Activated T-cell treated with anti-CD3 and anti-CD28 coated beads for 48 hours (primary cell): ENCODE measurements around the gene SYNPR.

Experiments
- DNase-seq: peaks from one replicate; pipeline ENCODE4 v3.0.0-alpha.2; 2020; ENCODE audit warnings: low read depth

SYNPR gene

GRCh38 chr3:63555767-63556166, 277.7 kb downstream of the SYNPR start:
- DNase-seq, result no peak

DNA sequence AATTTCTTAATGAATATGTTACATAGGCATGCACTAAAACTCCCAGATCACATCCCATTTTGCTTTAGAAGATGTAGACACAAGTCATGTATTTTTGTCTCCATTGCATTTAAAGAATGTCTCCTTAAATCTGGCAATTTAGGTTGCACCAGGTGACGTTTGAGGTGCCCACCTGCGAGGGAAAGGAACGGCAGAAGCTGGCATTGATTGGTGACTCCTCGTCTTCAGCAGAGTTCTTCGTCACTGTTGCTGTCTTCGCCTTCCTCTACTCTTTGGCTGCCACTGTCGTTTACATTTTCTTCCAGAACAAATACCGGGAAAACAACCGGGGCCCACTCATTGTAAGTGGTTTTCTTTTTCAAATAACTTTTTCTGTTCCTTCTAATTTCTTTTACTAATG, 278.3 kb downstream of the SYNPR start:
- DNase-seq, result no peak

GRCh38 chr3:63557912-63558311, 279.8 kb downstream of the SYNPR start:
- DNase-seq, result no peak

GRCh38 chr3:63559884-63560283, 281.8 kb downstream of the SYNPR start:
- DNase-seq, result no peak

DNA sequence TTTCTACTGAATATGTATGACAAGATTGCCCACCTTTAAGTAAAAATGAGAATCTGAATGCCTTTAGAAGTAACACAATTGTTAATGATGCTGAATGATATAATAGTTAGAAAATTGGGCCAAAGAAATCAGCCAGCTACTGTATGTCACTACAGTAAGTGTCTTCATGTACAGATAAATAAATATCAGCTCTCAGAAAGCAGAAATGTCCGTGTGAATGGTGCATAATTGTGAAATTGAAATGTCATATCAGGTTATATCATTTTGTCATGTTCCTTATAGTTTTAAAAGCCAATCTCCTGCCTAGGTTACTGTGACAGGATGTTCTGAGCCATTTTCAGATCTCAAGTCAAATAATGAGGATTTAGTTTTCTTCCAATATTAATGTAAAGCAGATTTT, 283.8 kb downstream of the SYNPR start:
- DNase-seq, result no peak

DNA sequence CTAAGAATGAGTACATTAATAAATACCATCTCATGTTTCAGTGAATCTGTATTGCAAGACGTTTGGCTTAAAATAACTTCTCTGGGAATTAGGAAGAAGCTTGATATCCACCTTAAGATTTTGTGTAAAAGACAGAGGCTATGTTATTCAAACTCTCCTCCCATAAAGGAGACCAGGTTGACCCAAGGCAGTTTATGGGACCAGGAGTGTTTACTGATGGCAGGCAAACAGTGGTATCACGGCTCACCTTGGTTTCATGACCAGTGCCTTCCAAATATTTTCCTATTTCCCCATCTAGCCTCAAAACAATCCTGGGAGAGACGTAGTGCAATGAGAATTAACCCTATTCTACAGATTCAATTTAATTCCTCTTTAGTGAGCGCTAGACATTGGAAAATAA, 284.2 kb downstream of the SYNPR start:
- no peak for DNase-seq

GRCh38 chr3:63563572-63563971, 285.5 kb downstream of the SYNPR start:
- no peak for DNase-seq

- no peak for DNase-seq
Observed at GRCh38 chr3:63565220-63565619, 287.1 kb downstream of the SYNPR start.

GRCh38 chr3:63571682-63572081, 293.6 kb downstream of the SYNPR start:
- no peak for DNase-seq

GRCh38 chr3:63576846-63577245, 298.7 kb downstream of the SYNPR start:
- no peak for DNase-seq

GRCh38 chr3:63578858-63579257, 300.8 kb downstream of the SYNPR start:
- DNase-seq, result no peak

DNA sequence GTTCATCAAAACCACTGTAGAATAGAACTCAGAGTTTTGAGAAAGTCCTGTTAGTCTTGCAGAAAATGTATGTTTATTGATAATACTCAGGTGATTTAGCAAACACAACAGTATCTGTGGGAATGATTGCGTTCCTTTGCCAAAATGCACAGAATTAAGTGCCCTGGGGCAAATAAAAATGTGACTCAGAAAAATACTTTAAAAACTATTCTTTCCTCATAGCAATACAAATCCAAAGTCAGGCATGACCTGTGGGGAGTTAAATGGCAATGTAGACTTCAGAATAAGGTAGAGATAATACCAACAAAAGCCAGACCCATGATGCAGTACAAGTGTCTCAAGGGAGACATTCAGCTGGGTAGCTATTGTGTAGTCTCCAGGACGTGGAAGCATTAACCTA, 302.0 kb downstream of the SYNPR start:
- DNase-seq, result no peak

DNA sequence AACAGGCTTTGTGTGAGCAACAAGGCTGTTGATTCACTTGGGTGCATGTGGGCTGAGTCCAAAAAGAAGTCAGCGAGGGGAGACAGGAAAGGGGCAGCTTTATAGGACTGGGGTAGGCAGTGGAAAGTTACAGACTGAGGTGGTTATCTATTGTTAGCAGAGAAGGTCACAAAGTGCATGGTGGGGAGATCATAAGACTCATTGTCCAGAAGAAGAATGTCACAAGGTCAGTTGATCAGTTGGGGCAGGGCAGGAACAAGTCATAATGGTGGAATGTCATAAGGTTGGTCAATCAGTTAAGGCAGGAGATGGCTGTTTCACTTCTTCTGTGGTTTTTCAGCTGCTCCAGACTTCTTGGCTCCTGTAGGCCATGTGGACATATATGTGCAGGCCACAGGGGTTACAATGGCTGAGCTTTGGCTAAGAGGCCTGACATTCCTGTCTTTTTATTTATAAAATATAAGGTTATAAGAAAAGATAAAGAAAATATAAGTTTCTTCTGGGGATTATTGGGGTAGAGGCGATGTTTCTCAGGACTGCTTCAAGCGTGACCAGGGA, 304.9 kb downstream of the SYNPR start:
- DNase-seq, result no peak

DNA sequence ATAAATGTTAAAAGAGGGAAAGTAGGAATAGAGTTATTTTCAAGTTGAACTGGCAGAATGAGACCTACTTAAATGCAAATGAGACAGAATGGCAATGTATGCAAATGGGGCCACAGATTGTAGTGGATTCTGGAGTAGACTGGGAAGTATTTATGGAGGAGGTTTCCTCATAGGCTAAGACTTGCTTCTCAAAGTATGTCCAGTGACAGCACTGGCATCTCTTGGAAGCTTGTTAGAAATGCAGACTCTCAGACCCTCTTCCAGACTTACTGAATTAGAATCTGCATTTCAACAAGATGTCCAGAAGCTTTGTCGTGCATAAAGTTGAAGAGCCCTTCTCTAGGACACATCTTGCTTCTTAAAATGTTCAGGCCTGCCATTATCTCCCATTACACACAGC, 306.6 kb downstream of the SYNPR start:
- DNase-seq, result no peak

DNA sequence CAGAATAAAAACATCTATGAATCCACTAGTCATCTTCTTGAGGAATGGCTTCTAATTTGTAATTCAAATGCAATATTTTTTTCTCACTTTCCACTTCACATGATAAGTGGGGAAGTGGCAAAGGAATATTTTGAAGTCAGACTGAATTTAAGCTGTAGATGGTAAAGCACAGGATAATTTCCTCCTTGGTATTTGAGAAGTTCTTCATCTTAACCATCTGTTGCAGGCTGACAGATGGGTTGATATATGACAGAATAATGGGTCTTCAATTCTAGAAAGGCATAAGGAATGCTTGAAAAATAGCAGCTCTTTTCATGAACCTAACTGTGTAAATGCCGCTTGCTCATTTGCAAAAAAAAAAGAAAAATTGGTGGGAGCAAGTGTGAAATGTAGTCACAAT, 307.8 kb downstream of the SYNPR start:
- DNase-seq, result no peak

GRCh38 chr3:63588895-63589294, 310.8 kb downstream of the SYNPR start:
- DNase-seq, result no peak

GRCh38 chr3:63593779-63594178, 315.7 kb downstream of the SYNPR start:
- DNase-seq, result no peak

GRCh38 chr3:63595221-63595620, 317.1 kb downstream of the SYNPR start:
- no peak for DNase-seq

GRCh38 chr3:63597019-63597418, 318.9 kb downstream of the SYNPR start:
- DNase-seq, result no peak

- DNase-seq, result no peak
Observed at GRCh38 chr3:63607716-63608115, 329.6 kb downstream of the SYNPR start.

DNA sequence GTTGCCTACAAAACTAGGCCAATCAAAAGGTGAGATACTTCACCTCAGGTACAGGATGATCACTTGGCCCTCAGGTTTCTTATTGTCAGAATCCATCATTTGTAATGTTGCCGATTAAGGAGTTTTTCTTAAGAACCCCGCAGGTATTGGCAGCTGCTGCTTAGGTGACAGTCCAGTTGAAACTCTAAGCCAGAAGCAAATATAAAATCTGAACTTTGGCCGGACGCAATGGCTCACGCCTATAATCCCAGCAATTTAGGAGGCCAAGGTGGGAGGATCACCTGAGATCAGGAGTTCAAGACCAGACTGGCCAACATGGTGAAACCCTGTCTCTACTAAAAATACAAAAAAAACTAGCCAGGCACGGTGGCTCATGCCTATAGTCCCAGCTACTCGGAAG, 331.3 kb downstream of the SYNPR start:
- no peak for DNase-seq

DNA sequence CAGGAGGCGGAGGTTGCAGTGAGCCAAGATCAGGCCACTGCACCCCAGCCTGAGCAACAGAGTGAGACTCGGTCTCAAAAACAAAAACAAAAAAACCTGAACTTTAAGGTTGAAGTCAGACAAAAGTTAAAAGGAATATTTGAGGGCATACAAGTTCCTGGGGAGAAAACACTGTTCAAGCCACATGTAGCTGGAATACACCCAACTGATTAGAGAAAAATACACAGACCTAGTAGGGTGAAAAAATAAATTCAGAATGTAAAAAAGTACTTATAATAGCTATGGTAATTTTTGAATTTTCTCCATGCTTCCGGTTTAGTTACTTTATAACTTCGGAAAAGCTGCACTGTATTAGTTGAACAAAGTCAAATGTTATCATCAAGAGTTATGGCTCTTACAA, 331.7 kb downstream of the SYNPR start:
- no peak for DNase-seq

DNA sequence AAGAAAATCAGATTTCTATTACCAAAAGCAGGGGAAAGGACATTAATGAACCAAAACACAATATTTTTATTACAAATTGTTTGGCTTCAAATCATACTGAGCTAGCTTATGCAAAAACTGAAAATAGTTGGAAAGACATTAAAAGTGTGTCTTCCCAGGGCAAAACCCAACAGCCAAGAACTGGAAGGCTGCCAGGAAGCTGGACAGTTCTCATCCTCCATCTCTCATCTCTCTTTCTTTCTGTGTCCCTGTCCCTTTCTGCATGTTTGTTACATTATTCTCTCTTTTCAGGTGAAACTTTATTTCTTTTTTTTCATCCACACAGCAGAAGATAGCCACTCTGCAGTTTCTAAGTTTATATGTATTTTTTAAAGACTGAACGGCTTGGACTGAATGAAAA, 333.3 kb downstream of the SYNPR start:
- DNase-seq, result no peak

GRCh38 chr3:63613561-63613960, 335.5 kb downstream of the SYNPR start:
- DNase-seq, result no peak

- no peak for DNase-seq
Observed at GRCh38 chr3:63617391-63617790, 339.3 kb downstream of the SYNPR start.
